Measurements from ENCODE around the gene RNF212B. TPM values are rescaled to one million over a fixed set of nuclear protein-coding genes. Genes with fewer than 3 reads are reported as not detected.
"Not testable (repeated sequence)": the region's sequence is repeated elsewhere in the genome, so short reads cannot be mapped to it uniquely, and the experiment has no call there.

RNF212B gene
- total and polyA plus RNA-seq, 12 donors = not detected

DNA sequence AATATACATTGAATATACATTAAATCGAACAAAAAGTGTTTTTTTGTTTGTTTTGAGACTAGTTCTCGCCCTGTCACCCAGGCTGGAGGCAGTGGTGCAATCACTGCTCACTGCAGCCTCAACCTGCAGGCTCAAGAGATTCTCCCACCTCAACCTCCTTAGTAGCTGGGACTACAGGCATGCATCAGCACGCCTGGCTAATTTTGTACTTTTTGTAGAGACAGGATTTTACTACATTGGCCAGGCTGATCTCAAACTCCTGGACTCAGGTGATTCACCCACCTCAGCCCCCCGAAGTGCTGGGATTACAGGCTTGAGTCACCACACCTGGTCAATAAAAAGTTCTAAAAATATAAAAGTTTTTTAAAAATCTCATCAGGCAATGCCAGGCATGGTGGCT lies 10.2 kb upstream of the RNF212B start:
- H3K27me3 ChIP-seq = no peaks in the 10 kb centered on the region
- intact Hi-C loops (cut with DNase I) = no loop called here
- DNase-seq = no peak
- WGBS, 4 donors = 46 to 71% (median 51%) methylated on average over 4 of the region's 4 CpGs
- H3K4me1 ChIP-seq (replicated peaks in 1 of 2) = no peaks in the 10 kb centered on the region
- TF ChIP-seq CTCF (IDR thresholded peaks at IDR 0.05) = no peak
- no peak for TF ChIP-seq POLR2A (IDR thresholded peaks at IDR 0.05)
- no peak overlapping the region for H3K4me3 ChIP-seq
- H3K36me3 ChIP-seq (replicated peaks in 1 of 2) = no peaks in the 10 kb centered on the region
- H3K9me3 ChIP-seq (replicated peaks in 1 of 3) = no peaks in the 10 kb centered on the region
- no peak overlapping the region for H3K27ac ChIP-seq

- Histone ChIP-seq H3K9me3 (replicated peaks in 1 of 3) (no peaks in the 10 kb centered on the region), H3K27ac (no peak overlapping the region), H3K4me3 (no peak overlapping the region), H3K36me3 (replicated peaks in 1 of 2) (no peaks in the 10 kb centered on the region), H3K4me1 (replicated peaks in 1 of 2) (no peaks in the 10 kb centered on the region), H3K27me3 (no peaks in the 10 kb centered on the region)
- intact Hi-C loops (cut with DNase I) = no loop called here
- TF ChIP-seq CTCF (IDR thresholded peaks at IDR 0.05) (no peak), POLR2A (IDR thresholded peaks at IDR 0.05) (no peak)
- DNase-seq = no peak
- 55 to 77% (median 63%) methylated on average over 1 of the region's 1 CpG for WGBS, 4 donors
Measured at GRCh38 chr14:23228812-23229211, 8.9 kb upstream of the RNF212B start.

- H3K36me3 ChIP-seq (replicated peaks in 1 of 2); H3K27ac ChIP-seq; H3K4me3 ChIP-seq; H3K27me3 ChIP-seq; H3K4me1 ChIP-seq (replicated peaks in 1 of 2); DNase-seq; H3K9me3 ChIP-seq (replicated peaks in 1 of 3); intact Hi-C loops (cut with DNase I): not testable (repeated sequence)
- WGBS, 4 donors = 92 to 96% (median 95%) methylated on average over 10 to 38 of the region's 38 CpGs; no CpG with 5 or more reads in 1 of the 4 donors
Measured at GRCh38 chr14:23232241-23232808, 5.4 kb upstream of the RNF212B start.

- intact Hi-C loops (cut with DNase I) = no loop called here
- Histone ChIP-seq H3K9me3 (replicated peaks in 1 of 3) (no peaks in the 10 kb centered on the region), H3K36me3 (replicated peaks in 1 of 2) (no peaks in the 10 kb centered on the region), H3K27ac (no peak overlapping the region), H3K27me3 (no peaks in the 10 kb centered on the region), H3K4me3 (no peak overlapping the region), H3K4me1 (replicated peaks in 1 of 2) (peaks cover 0 to 5% of the 10 kb centered on the region in 2 donors)
- DNase-seq = no peak
- TF ChIP-seq CTCF (IDR thresholded peaks at IDR 0.05) = no peak
- WGBS, 4 donors = 52 to 65% (median 60%) methylated on average over 1 of the region's 1 CpG
Measured at GRCh38 chr14:23240661-23241060, 2.9 kb downstream of the RNF212B start.

- H3K4me1 ChIP-seq (replicated peaks in 1 of 2); H3K9me3 ChIP-seq (replicated peaks in 1 of 3); DNase-seq; H3K36me3 ChIP-seq (replicated peaks in 1 of 2); intact Hi-C loops (cut with DNase I); H3K27ac ChIP-seq; H3K4me3 ChIP-seq; H3K27me3 ChIP-seq: not testable (repeated sequence)
- 86 to 90% (median 87%) methylated on average over 7 of the region's 7 CpGs for WGBS, 4 donors
Measured at GRCh38 chr14:23241061-23241715, 3.5 kb downstream of the RNF212B start.

All from adrenal gland (tissue), 12 donors.